ENCODE measurements around the gene WDR75.

GRCh38 chr2:189517847-189518535 lies 76.7 kb downstream of the WDR75 start:
- no peak for TF ChIP-seq CTCF (conservative IDR thresholded peaks at IDR 0.05)
- TF ChIP-seq ZFX (IDR thresholded peaks at IDR 0.05) = no peak
